MCF 10A (cell line): ENCODE results near the gene UQCR10. TPM values are rescaled to one million over a fixed set of nuclear protein-coding genes. Genes with fewer than 3 reads are reported as not detected.

Experiments
- BruUV-seq: library from RNA; stranded (reverse); fragments of 400-500 nt; replicated peaks from 2 replicates; lab custom pipeline; 2021; lab: Mats Ljungman, UMichigan
- CTCF ChIA-PET: fragments of 300-600 bp; sonication (Branson Sonifier 250); formaldehyde crosslinking; extraction: SDS; loops from one replicate; lab custom pipeline; 2021; ENCODE audit warnings: antibody characterized with exemption, inconsistent platforms; lab: Yijun Ruan, JAX
- POLR2A ChIA-PET: fragments of 300-600, 350-650 bp; sonication (Branson Sonifier 250); formaldehyde crosslinking; extraction: SDS; loops from one replicate; lab custom pipeline; 2020; ENCODE audit warnings: antibody characterized with exemption, inconsistent platforms; lab: Yijun Ruan, JAX
- DNase-seq: peaks from one replicate; pipeline ENCODE4 v3.0.0-alpha.2; 2018; ENCODE audit not compliant: unreplicated experiment
- H3K27ac Mint-ChIP-seq: one replicate; pipeline ENCODE4 v1.8.0; 2022; ENCODE audit warnings: mild to moderate bottlenecking, low read depth, mixed read lengths; ENCODE audit not compliant: unreplicated experiment
- H3K27me3 Mint-ChIP-seq: one replicate; pipeline ENCODE4 v1.8.0; 2022; ENCODE audit warnings: mixed read lengths; ENCODE audit not compliant: insufficient read depth, unreplicated experiment
- H3K36me3 Mint-ChIP-seq: one replicate; pipeline ENCODE4 v1.8.0; 2022; ENCODE audit warnings: mild to moderate bottlenecking, moderate library complexity, mixed read lengths; ENCODE audit not compliant: insufficient read depth, unreplicated experiment
- H3K4me1 Mint-ChIP-seq: one replicate; pipeline ENCODE4 v1.8.0; 2022; ENCODE audit warnings: mixed read lengths; ENCODE audit not compliant: insufficient read depth, unreplicated experiment
- H3K4me3 Mint-ChIP-seq: one replicate; pipeline ENCODE4 v1.8.0; 2022; ENCODE audit warnings: mild to moderate bottlenecking, moderate library complexity, mixed read lengths; ENCODE audit not compliant: unreplicated experiment
- H3K9me3 Mint-ChIP-seq: one replicate; pipeline ENCODE4 v1.8.0; 2022; ENCODE audit warnings: mixed read lengths; ENCODE audit not compliant: unreplicated experiment
- intact Hi-C: fragments of 100-400 bp; cut with micrococcal nuclease; formaldehyde crosslinking; loops from 2 replicates; pipeline ENCODE4 v1.14.1; 2022
- total RNA-seq: library from RNA; stranded (reverse); gene quantifications from 2 replicates; pipeline ENCODE4 v1.2.3, GENCODE V29; 2022
- TF ChIP-seq, protein P1 (sequence below): fragments of 200-600 bp; IDR thresholded peaks from one replicate; pipeline ENCODE4 v1.8.0; 2022; ENCODE audit warnings: antibody characterized with exemption, mild to moderate bottlenecking; ENCODE audit not compliant: unreplicated experiment

UQCR10 gene
- total RNA-seq, 1 experiment from 2014 or later = 94.7 TPM

DNA sequence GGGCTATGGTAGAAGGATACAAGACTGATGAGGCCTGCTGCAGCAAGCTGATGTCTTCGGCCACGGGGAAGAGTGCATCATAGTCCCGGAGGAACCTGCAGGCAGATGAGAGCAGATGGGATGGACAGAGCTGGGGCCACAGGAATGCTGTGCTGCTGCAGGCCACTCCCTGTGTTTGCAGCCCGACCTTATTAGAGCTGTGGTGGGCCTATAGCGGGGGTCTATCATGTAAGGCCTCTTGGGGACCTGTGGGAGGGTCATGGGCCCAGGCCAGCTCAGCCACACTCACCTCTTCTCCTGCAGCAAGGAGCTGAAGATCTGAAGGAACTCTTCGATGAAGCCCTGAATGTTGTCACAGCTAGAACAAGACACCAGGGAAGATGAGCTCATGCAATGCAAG, 39.0 kb downstream of the UQCR10 start:
- Mint-ChIP-seq H3K27ac (no peak overlapping the region), H3K27me3 (no peaks in the 10 kb centered on the region), H3K4me3 (no peak overlapping the region), H3K4me1 (no peaks in the 10 kb centered on the region), H3K9me3 (no peaks in the 10 kb centered on the region), H3K36me3 (peaks cover 78% of the 10 kb centered on the region)
- TF ChIP-seq, protein P1, sequence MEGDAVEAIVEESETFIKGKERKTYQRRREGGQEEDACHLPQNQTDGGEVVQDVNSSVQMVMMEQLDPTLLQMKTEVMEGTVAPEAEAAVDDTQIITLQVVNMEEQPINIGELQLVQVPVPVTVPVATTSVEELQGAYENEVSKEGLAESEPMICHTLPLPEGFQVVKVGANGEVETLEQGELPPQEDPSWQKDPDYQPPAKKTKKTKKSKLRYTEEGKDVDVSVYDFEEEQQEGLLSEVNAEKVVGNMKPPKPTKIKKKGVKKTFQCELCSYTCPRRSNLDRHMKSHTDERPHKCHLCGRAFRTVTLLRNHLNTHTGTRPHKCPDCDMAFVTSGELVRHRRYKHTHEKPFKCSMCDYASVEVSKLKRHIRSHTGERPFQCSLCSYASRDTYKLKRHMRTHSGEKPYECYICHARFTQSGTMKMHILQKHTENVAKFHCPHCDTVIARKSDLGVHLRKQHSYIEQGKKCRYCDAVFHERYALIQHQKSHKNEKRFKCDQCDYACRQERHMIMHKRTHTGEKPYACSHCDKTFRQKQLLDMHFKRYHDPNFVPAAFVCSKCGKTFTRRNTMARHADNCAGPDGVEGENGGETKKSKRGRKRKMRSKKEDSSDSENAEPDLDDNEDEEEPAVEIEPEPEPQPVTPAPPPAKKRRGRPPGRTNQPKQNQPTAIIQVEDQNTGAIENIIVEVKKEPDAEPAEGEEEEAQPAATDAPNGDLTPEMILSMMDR = no peak
- no peak for DNase-seq
- intact Hi-C loops = no loop called here
- POLR2A ChIA-PET = interaction anchor here (0.6 kb wide), 1 partner anchor 187 kb away, joined by 4 read pairs; no protein-coding TSS in a partner anchor
- no TSS peak for BruUV-seq
- CTCF ChIA-PET = interaction anchor here (0.6 to 1.1 kb wide), 2 partner anchors 10 to 160 kb away, joined by 3 read pairs; no protein-coding TSS in a partner anchor

DNA sequence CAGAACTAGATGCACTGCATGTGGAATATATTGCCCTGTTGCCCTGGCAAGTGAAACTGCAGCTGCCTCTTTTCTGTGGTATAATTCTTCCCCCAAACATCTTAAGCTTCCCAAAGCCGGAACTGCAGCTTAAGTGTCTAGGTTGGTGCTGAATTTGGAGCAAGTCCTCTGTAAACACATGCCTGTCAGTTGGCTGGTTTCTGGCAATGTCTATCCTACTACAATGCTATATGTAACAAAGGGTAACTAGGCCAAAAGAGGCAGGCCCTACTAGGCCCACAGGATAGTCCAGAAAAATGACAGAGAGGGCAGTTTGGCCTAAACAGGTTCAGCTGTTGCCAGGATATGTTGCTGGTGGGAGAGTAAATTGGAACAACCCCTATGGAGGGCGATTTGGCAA, 43.0 kb downstream of the UQCR10 start:
- ChIA-PET CTCF (interaction anchor here (1.3 to 1.6 kb wide), 2 partner anchors 173 to 195 kb away, joined by 3 read pairs; no protein-coding TSS in a partner anchor), POLR2A (interaction anchor here (1.2 kb wide), 1 partner anchor 11 kb away, joined by 3 read pairs; no protein-coding TSS in a partner anchor)
- Mint-ChIP-seq H3K4me1 (no peaks in the 10 kb centered on the region), H3K27ac (no peak overlapping the region), H3K36me3 (peaks cover 88% of the 10 kb centered on the region), H3K27me3 (no peaks in the 10 kb centered on the region), H3K4me3 (no peak overlapping the region), H3K9me3 (no peaks in the 10 kb centered on the region)
- no peak for DNase-seq
- TF ChIP-seq, protein P1 = no peak
- no TSS peak for BruUV-seq
- intact Hi-C loops = no loop called here

DNA sequence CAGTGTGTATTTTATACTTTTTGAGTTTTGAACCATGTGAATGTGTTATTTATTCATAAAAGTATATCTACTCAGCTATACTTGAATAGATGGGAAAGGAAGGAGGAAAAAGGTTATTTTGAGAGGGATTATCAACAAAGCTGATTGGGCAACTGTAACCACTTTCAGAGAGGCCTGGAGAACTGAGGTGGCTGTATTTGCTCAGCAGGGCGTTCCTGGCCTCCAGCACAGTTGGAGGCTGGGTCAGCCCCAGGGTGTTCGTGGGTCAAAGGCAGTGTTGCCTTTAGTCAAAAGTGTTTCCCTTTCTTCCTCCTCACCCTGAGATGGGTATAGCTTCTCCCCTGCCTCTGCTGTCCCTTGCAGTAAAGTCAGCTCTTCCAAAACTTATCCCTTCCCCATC, 44.2 kb downstream of the UQCR10 start:
- Mint-ChIP-seq H3K4me3 (no peak overlapping the region), H3K9me3 (no peaks in the 10 kb centered on the region), H3K36me3 (peaks cover 93% of the 10 kb centered on the region), H3K4me1 (no peaks in the 10 kb centered on the region), H3K27ac (no peak overlapping the region), H3K27me3 (no peaks in the 10 kb centered on the region)
- ChIA-PET POLR2A (no interaction called here), CTCF (interaction anchor here (0.6 to 2.5 kb wide), 2 partner anchors 194 to 560 kb away, joined by 3 to 13 read pairs; no protein-coding TSS in a partner anchor)
- TF ChIP-seq, protein P1 = no peak
- no TSS peak for BruUV-seq
- no peak for DNase-seq
- intact Hi-C loops = no loop called here

DNA sequence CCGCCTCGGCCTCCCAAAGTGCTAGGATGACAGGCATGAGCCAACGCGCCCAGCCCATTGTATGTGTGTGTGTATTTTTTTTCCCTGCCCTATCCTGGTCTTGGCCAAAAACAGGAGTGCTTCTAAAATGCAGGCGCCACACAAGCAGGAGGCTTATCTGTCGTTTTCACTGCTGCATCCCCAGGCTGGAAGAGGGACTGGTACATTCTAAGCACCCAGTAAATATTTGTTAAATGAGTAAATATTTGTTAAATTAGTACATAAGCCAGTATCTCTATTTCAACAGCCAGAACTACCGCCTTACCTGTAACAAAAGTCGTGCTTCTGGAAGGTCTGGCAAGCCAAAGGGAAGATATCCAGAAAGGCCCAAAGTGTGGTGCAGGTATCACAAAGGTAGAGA, 46.0 kb downstream of the UQCR10 start:
- ChIA-PET POLR2A (interaction anchor here (0.6 to 0.8 kb wide), 2 partner anchors 8 to 26 kb away, joined by 3 to 4 read pairs; no protein-coding TSS in a partner anchor), CTCF (interaction anchor here (1.0 to 2.5 kb wide), 2 partner anchors 18 to 192 kb away, joined by 3 to 13 read pairs; no protein-coding TSS in a partner anchor)
- Mint-ChIP-seq H3K36me3 (peaks cover 92% of the 10 kb centered on the region), H3K27me3 (no peaks in the 10 kb centered on the region), H3K4me1 (no peaks in the 10 kb centered on the region), H3K27ac (no peak overlapping the region), H3K4me3 (no peak overlapping the region), H3K9me3 (no peaks in the 10 kb centered on the region)
- TF ChIP-seq, protein P1 = no peak
- intact Hi-C loops = no loop called here
- BruUV-seq = no TSS peak
- no peak for DNase-seq
